ENCODE measurements around the gene CASP12. TPM values are rescaled to one million over a fixed set of nuclear protein-coding genes. Genes with fewer than 3 reads are reported as not detected.

CASP12 gene
- total RNA-seq, 1 experiment from 2014 or later, result not detected

GRCh38 chr11:104893876-104894275, 4.4 kb downstream of the CASP12 start:
- no peak for DNase-seq
- TF ChIP-seq CTCF (conservative IDR thresholded peaks at IDR 0.05), result no peak
- no peak for TF ChIP-seq EZH2 (IDR thresholded peaks at IDR 0.05; ENCODE audit: low read depth)
- ChIA-PET POLR2A (ENCODE audit: unreplicated experiment) (no interaction called here), CTCF (no interaction called here)
- no peaks in the 10 kb centered on the region for H3K36me3 ChIP-seq (ENCODE audit: low read depth)
- H3K79me2 ChIP-seq (ENCODE audit: low read depth), result no peaks in the 10 kb centered on the region
- no peaks in the 10 kb centered on the region for H4K20me1 ChIP-seq (ENCODE audit: insufficient read depth)
- H3K9me2 ChIP-seq (ENCODE audit: insufficient read depth), result no peaks in the 10 kb centered on the region
- H3K4me2 ChIP-seq, result no peak overlapping the region
- no peaks in the 10 kb centered on the region for H3K9me3 ChIP-seq (ENCODE audit: insufficient read depth, low read depth)
- no TSS peak for BruUV-seq (replicated peaks)
- no peak overlapping the region for H3K4me3 ChIP-seq
- intact Hi-C loops (cut with micrococcal nuclease; ENCODE audit: unreplicated experiment), result no loop called here
- H2AFZ ChIP-seq, result no peak overlapping the region
- H3K4me1 ChIP-seq (replicated peaks; ENCODE audit: insufficient read depth), result no peaks in the 10 kb centered on the region
- no peaks in the 10 kb centered on the region for H3F3A ChIP-seq (ENCODE audit: insufficient read depth, low read depth)
- no peak overlapping the region for H3K27ac ChIP-seq
- no peaks in the 10 kb centered on the region for H3K27me3 ChIP-seq (ENCODE audit: insufficient read depth, low read depth)

- BruUV-seq (replicated peaks), result no TSS peak
- TF ChIP-seq CTCF (conservative IDR thresholded peaks at IDR 0.05) (no peak), EZH2 (IDR thresholded peaks at IDR 0.05; ENCODE audit: low read depth) (no peak)
- intact Hi-C loops (cut with micrococcal nuclease; ENCODE audit: unreplicated experiment), result no loop called here
- no peak for DNase-seq
- CTCF ChIA-PET, result no interaction called here
- H3K9me2 ChIP-seq (ENCODE audit: insufficient read depth), result no peaks in the 10 kb centered on the region
- no peak overlapping the region for H3K4me2 ChIP-seq
- no peak overlapping the region for H3K4me3 ChIP-seq
- no peaks in the 10 kb centered on the region for H3F3A ChIP-seq (ENCODE audit: insufficient read depth, low read depth)
- no peaks in the 10 kb centered on the region for H4K20me1 ChIP-seq (ENCODE audit: insufficient read depth)
- H3K27ac ChIP-seq, result no peak overlapping the region
- H3K79me2 ChIP-seq (ENCODE audit: low read depth), result no peaks in the 10 kb centered on the region
- H3K36me3 ChIP-seq (ENCODE audit: low read depth), result no peaks in the 10 kb centered on the region
- no peaks in the 10 kb centered on the region for H3K27me3 ChIP-seq (ENCODE audit: insufficient read depth, low read depth)
- no peaks in the 10 kb centered on the region for H3K9me3 ChIP-seq (ENCODE audit: insufficient read depth, low read depth)
- POLR2A ChIA-PET (ENCODE audit: unreplicated experiment), result no interaction called here
- no peak overlapping the region for H2AFZ ChIP-seq
- H3K4me1 ChIP-seq (replicated peaks; ENCODE audit: insufficient read depth), result no peaks in the 10 kb centered on the region
Observed at GRCh38 chr11:104892723-104893511, 5.3 kb downstream of the CASP12 start.

- intact Hi-C loops (cut with micrococcal nuclease; ENCODE audit: unreplicated experiment), result no loop called here
- no peak overlapping the region for H3K27ac ChIP-seq
Observed at GRCh38 chr11:104891135-104891534, 7.1 kb downstream of the CASP12 start.

More at GRCh38 chr11:104891135-104891534, 7.1 kb downstream of the CASP12 start:
- no peak overlapping the region for H3K4me3 ChIP-seq
- H3K9me2 ChIP-seq (ENCODE audit: insufficient read depth), result no peaks in the 10 kb centered on the region
- no peaks in the 10 kb centered on the region for H3F3A ChIP-seq (ENCODE audit: insufficient read depth, low read depth)
- H4K20me1 ChIP-seq (ENCODE audit: insufficient read depth), result no peaks in the 10 kb centered on the region
- H3K4me1 ChIP-seq (replicated peaks; ENCODE audit: insufficient read depth), result no peaks in the 10 kb centered on the region
- no peak overlapping the region for H2AFZ ChIP-seq
- no peak for TF ChIP-seq EZH2 (IDR thresholded peaks at IDR 0.05; ENCODE audit: low read depth)
- TF ChIP-seq CTCF (conservative IDR thresholded peaks at IDR 0.05), result no peak
- DNase-seq, result no peak
- no peaks in the 10 kb centered on the region for H3K79me2 ChIP-seq (ENCODE audit: low read depth)
- no peaks in the 10 kb centered on the region for H3K27me3 ChIP-seq (ENCODE audit: insufficient read depth, low read depth)
- H3K4me2 ChIP-seq, result no peak overlapping the region
- no peaks in the 10 kb centered on the region for H3K36me3 ChIP-seq (ENCODE audit: low read depth)
- ChIA-PET CTCF (no interaction called here), POLR2A (ENCODE audit: unreplicated experiment) (no interaction called here)
- no peaks in the 10 kb centered on the region for H3K9me3 ChIP-seq (ENCODE audit: insufficient read depth, low read depth)
- BruUV-seq (replicated peaks), result no TSS peak
